ENCODE data around the gene WWC2. TPM values are rescaled to one million over a fixed set of nuclear protein-coding genes. Genes with fewer than 3 reads are reported as not detected.

The WWC2 gene
- total RNA-seq, 1 experiment from 2014 or later = 80.3 TPM

- TF ChIP-seq POLR2AphosphoS5 (IDR thresholded peaks at IDR 0.05; ENCODE audit: low read depth, low read length) (no peak), CTCF (IDR thresholded peaks at IDR 0.05) (no peak), REST (IDR thresholded peaks at IDR 0.05; ENCODE audit: insufficient read depth in 1 of 2, low read depth in 2 of 2, low read length in 1 of 2) (no peak), TCF7L2 (IDR thresholded peaks at IDR 0.05; ENCODE audit: low read depth, low read length) (no peak), SIN3A (IDR thresholded peaks at IDR 0.05; ENCODE audit: borderline replicate concordance, insufficient read depth, low read depth, low read length) (no peak)
- POLR2A ChIA-PET = no interaction called here
- in situ Hi-C loops (cut with HindIII; ENCODE audit: low pct_unique_long_range_greater_than_20kb, low sequenced_read_pairs) (no loop called here), intact Hi-C loops (cut with micrococcal nuclease; ENCODE audit: unreplicated experiment) (no loop called here)
- DNase-seq (ENCODE audit: low read depth, low spot score) (no peak), ATAC-seq (no peak)
- no peaks in the 10 kb centered on the region for H3K4me1 ChIP-seq (ENCODE audit: control insufficient read depth, insufficient read depth, low read length)
- H3K9me3 ChIP-seq (ENCODE audit: control insufficient read depth, insufficient read depth, low read depth, low read length) = no peaks in the 10 kb centered on the region
- peaks cover 3% of the 10 kb centered on the region; the same call in 1 of the 2 replicates for H3K36me3 ChIP-seq (ENCODE audit: control insufficient read depth, insufficient read depth, low read length)
- CTCF ChIA-PET = interaction anchor here (0.6 kb wide), 1 partner anchor 142 kb away, joined by 3 read pairs; no protein-coding TSS in a partner anchor
- no peaks in the 10 kb centered on the region for H3K27me3 ChIP-seq (ENCODE audit: control insufficient read depth, insufficient read depth, low read length)
- BruUV-seq (replicated peaks) = no TSS peak
- no peak overlapping the region for H3K27ac ChIP-seq (ENCODE audit: low read length)
- no peak overlapping the region for H3K4me3 ChIP-seq (ENCODE audit: low read depth in 2 of 2, low read length in 2 of 2)
Measured at GRCh38 chr4:183214912-183215488, 115.9 kb downstream of the WWC2 start.

- TF ChIP-seq TCF7L2 (IDR thresholded peaks at IDR 0.05; ENCODE audit: low read depth, low read length) = no peak
- no peak for TF ChIP-seq POLR2AphosphoS5 (IDR thresholded peaks at IDR 0.05; ENCODE audit: low read depth, low read length)
- no peak for TF ChIP-seq CTCF (IDR thresholded peaks at IDR 0.05)
- CTCF ChIA-PET = no interaction called here
- no peaks in the 10 kb centered on the region; the same call in 1 of the 2 replicates for H3K36me3 ChIP-seq (ENCODE audit: control insufficient read depth, insufficient read depth, low read length)
- BruUV-seq (replicated peaks) = no TSS peak
- POLR2A ChIA-PET = no interaction called here
- H3K9me3 ChIP-seq (ENCODE audit: control insufficient read depth, insufficient read depth, low read depth, low read length) = no peaks in the 10 kb centered on the region
- in situ Hi-C loops (cut with HindIII; ENCODE audit: low pct_unique_long_range_greater_than_20kb, low sequenced_read_pairs) = no loop called here
- H3K4me1 ChIP-seq (ENCODE audit: control insufficient read depth, insufficient read depth, low read length) = no peaks in the 10 kb centered on the region
- DNase-seq (ENCODE audit: low read depth, low spot score) (no peak), ATAC-seq (no peak)
- H3K27ac ChIP-seq (ENCODE audit: low read length) = no peak overlapping the region
- intact Hi-C loops (cut with micrococcal nuclease; ENCODE audit: unreplicated experiment) = no loop called here
- no peaks in the 10 kb centered on the region for H3K27me3 ChIP-seq (ENCODE audit: control insufficient read depth, insufficient read depth, low read length)
- H3K4me3 ChIP-seq (ENCODE audit: low read depth in 2 of 2, low read length in 2 of 2) = no peak overlapping the region
Measured at GRCh38 chr4:183220236-183220635, 121.2 kb downstream of the WWC2 start.
